ENCODE measurements around the gene PARP3. TPM values are rescaled to one million over a fixed set of nuclear protein-coding genes. Genes with fewer than 3 reads are reported as not detected.

The PARP3 gene
- total and polyA plus RNA-seq, 9 of the 15 experiments (the other 6 are each of a cell fraction or from before 2014, with no cell fraction given): 0.46 to 6.6 (median 4.5) TPM

DNA sequence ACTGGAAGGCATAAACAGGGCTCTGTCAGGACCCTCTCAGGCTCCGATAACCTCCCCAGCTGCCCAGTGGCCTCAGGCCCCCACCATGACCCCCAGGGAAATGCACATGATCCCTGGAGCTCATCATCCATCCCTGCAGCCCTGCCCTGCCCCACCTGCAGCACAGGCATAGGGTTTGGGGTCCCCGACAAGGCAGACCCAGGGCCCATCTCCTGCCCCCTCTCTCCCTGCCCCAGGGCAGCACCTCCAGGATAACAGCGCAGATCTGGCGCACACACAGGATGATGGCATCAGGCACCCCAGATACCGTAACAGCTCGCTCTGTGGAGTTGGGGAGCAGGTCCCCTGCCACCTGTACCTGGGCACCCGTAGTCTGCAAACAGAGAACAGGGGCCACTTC, 17.5 kb downstream of the PARP3 start:
- Histone ChIP-seq H3K4me1 (replicated peaks in 1 of 2; ENCODE audit: control insufficient read depth in 2 of 2, insufficient read depth in 2 of 2, low read length in 2 of 2) (peaks cover 0 to 23% of the 10 kb centered on the region in 2 experiments; a peak in 2 of 5 replicates), H3K4me3 (no peak overlapping the region), H3K79me2 (ENCODE audit: control insufficient read depth, insufficient read depth, low read length) (no peaks in the 10 kb centered on the region), H3K9ac (ENCODE audit: insufficient read depth in 1 of 2, low read depth in 2 of 2, low read length in 2 of 2) (no peak overlapping the region), H3K36me3 (ENCODE audit: control insufficient read depth, insufficient read depth, low read length) (no peaks in the 10 kb centered on the region), H3K9me3 (replicated peaks; ENCODE audit: control insufficient read depth, insufficient read depth, low read depth, low read length) (no peaks in the 10 kb centered on the region), H3K27ac (ENCODE audit: extremely low read depth, low read depth, low read length) (no peak overlapping the region), H3K4me2 (ENCODE audit: insufficient read depth, low read length) (no peak overlapping the region), H3K9me1 (ENCODE audit: control insufficient read depth, insufficient read depth, low read length) (no peaks in the 10 kb centered on the region), H3K27me3 (ENCODE audit: control insufficient read depth in 2 of 2, insufficient read depth in 2 of 2, low read length in 2 of 2) (peaks cover 0 to 17% of the 10 kb centered on the region in 2 experiments; a peak in 2 of 5 replicates), H2AFZ (ENCODE audit: low read depth, low read length) (no peak overlapping the region), H4K20me1 (replicated peaks; ENCODE audit: control insufficient read depth, insufficient read depth, low read length) (0 out of 2 replicates have a peak, but pooled peaks cover 6% of the 10 kb centered on the region)
- no TSS peak for BruUV-seq (replicated peaks)
- CTCF ChIA-PET (ENCODE audit: low intra/inter-chr PET ratio): no interaction called here
- intact Hi-C loops (cut with micrococcal nuclease) (no loop called here), in situ Hi-C loops (cut with MboI) (no loop called here)
- DNase-seq (ENCODE audit: extremely low read depth in 1 of 4, low spot score in 3 of 4) (no peak), FAIRE-seq (no peak), ATAC-seq (no peak)
- WGBS (ENCODE audit: insufficient coverage, low coverage, missing lambda C conversion rate): 52% methylated on average over 3 of the region's 7 CpGs
- POLR2A ChIA-PET: no interaction called here
- no peak for TF ChIP-seq CTBP1 (IDR thresholded peaks at IDR 0.05; ENCODE audit: borderline replicate concordance)
- TF ChIP-seq MCM5 (IDR thresholded peaks at IDR 0.05; ENCODE audit: low read depth): no peak
- no peak for TF ChIP-seq REST (IDR thresholded peaks at IDR 0.05; ENCODE audit: borderline replicate concordance)
- TF ChIP-seq REST (CRISPR knock-in tag; IDR thresholded peaks at IDR 0.05; ENCODE audit: low read depth): no peak
- no peak for TF ChIP-seq ZNF644 (tag; IDR thresholded peaks at IDR 0.05; ENCODE audit: low read depth)
- TF ChIP-seq NFE2L1 (tag; IDR thresholded peaks at IDR 0.05; ENCODE audit: borderline replicate concordance, low read depth): no peak
- no peak for TF ChIP-seq PCBP1 (IDR thresholded peaks at IDR 0.05; ENCODE audit: low read depth, low read length, poor library complexity, severe bottlenecking)
- TF ChIP-seq, protein P1, sequence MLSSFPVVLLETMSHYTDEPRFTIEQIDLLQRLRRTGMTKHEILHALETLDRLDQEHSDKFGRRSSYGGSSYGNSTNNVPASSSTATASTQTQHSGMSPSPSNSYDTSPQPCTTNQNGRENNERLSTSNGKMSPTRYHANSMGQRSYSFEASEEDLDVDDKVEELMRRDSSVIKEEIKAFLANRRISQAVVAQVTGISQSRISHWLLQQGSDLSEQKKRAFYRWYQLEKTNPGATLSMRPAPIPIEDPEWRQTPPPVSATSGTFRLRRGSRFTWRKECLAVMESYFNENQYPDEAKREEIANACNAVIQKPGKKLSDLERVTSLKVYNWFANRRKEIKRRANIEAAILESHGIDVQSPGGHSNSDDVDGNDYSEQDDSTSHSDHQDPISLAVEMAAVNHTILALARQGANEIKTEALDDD (IDR thresholded peaks at IDR 0.05): no peak
- TF ChIP-seq ZNF165 (CRISPR knock-in tag; IDR thresholded peaks at IDR 0.05; ENCODE audit: borderline replicate concordance): no peak
- TF ChIP-seq ZBTB1 (CRISPR knock-in tag; IDR thresholded peaks at IDR 0.05; ENCODE audit: borderline replicate concordance, low read depth): no peak
- no peak for TF ChIP-seq EP300 (IDR thresholded peaks at IDR 0.05; ENCODE audit: low read length)
